NCI-H1930 (cell line): ENCODE measurements around the gene MAP3K21.

Source experiments
- DNase-seq, 2 experiments: peaks; one replicate each; lab custom pipeline; 2025; lab: John Stamatoyannopoulos, UW

The MAP3K21 gene

GRCh38 chr1:233326319-233326718 lies 1.2 kb upstream of the MAP3K21 start:
- no peak for DNase-seq

GRCh38 chr1:233326811-233327650 lies 493 bp upstream of the MAP3K21 start:
- peak; percentile 63 to 67 for DNase-seq

- DNase-seq: peak in 1 of 2 experiments; percentile 2
These were observed 808 bp downstream of the MAP3K21 start for GRCh38 chr1:233328142-233328921.

- DNase-seq: no peak
These were observed 4.4 kb downstream of the MAP3K21 start for GRCh38 chr1:233331676-233332519.

- no peak for DNase-seq
These were observed 5.6 kb downstream of the MAP3K21 start for GRCh38 chr1:233333086-233333485.

GRCh38 chr1:233334092-233334491 lies 6.6 kb downstream of the MAP3K21 start:
- DNase-seq: no peak

- no peak for DNase-seq
These were observed 9.3 kb downstream of the MAP3K21 start for GRCh38 chr1:233336554-233337456.

GRCh38 chr1:233337505-233337904 lies 10.0 kb downstream of the MAP3K21 start:
- DNase-seq: no peak

GRCh38 chr1:233338102-233338501 lies 10.6 kb downstream of the MAP3K21 start:
- DNase-seq: no peak

- no peak for DNase-seq
These were observed 12.6 kb downstream of the MAP3K21 start for GRCh38 chr1:233340031-233340555.

- DNase-seq: no peak
These were observed 13.5 kb downstream of the MAP3K21 start for GRCh38 chr1:233340966-233341516.

- DNase-seq: no peak
These were observed 14.6 kb downstream of the MAP3K21 start for GRCh38 chr1:233342086-233342485.

GRCh38 chr1:233343262-233343661 lies 15.7 kb downstream of the MAP3K21 start:
- DNase-seq: no peak

GRCh38 chr1:233347338-233347737 lies 19.8 kb downstream of the MAP3K21 start:
- DNase-seq: no peak

GRCh38 chr1:233349137-233349536 lies 21.6 kb downstream of the MAP3K21 start:
- no peak for DNase-seq

GRCh38 chr1:233354983-233355382 lies 27.5 kb downstream of the MAP3K21 start:
- DNase-seq: no peak

- no peak for DNase-seq
These were observed 28.5 kb downstream of the MAP3K21 start for GRCh38 chr1:233355841-233356704.

- no peak for DNase-seq
These were observed 29.1 kb downstream of the MAP3K21 start for GRCh38 chr1:233356705-233356987.

- DNase-seq: no peak
These were observed 30.3 kb downstream of the MAP3K21 start for GRCh38 chr1:233357595-233358397.
